ENCODE measurements around the gene EIF2D.

The EIF2D gene

DNA sequence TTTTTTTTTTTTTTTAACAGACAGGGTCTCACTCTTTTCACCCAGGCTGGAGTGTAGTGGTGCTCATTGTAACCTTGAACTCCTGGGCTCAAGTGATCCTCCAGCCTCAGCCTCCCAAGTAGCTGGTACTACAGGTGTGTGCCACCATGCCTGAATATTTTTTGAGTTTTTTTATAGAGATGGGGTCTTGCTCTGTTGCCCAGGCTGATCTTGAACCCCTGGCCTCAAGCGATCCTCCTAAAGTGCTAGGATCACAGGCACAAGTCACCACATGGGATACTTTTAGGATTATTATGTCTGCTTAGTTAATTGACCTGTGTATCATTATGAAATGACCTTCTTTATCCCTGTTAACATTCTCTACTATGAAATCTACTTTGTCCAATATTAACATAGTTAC lies 66.9 kb downstream of the EIF2D start:
- no peak for DNase-seq (ENCODE audit: low spot score)

DNA sequence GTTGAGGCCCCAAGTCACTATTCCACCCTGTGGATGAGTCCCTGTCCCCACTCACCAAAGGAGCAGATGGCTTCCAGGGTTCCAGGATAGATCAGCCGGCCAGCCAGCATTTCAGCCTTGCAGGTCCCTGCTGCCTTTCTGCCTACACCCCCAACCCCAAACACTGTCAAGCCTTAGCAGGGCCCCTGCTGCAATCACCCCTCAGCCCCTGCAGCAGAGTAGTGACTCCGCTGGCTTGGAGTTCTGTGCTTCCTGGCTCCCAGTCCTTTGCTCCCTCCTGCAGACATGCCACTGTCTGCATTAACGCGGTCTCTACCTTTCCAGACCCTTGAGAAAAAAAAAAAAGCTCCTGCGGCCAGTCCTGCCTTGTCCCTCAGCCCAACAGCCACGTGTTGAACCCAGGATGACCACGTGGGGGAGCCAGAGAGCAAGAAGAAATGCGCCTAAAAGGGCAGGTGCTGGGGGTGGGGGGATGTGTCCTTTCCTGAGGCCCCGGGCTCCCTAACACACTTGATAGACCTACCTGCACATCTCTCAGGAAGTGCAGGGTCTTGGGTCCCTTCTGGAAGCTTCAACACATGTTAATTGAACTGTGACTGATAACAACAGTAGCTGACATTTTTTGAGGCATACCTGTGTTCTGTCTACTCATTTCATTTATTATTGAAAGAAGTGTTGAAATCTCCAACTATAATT lies 67.6 kb downstream of the EIF2D start:
- DNase-seq (ENCODE audit: low spot score), result peak; percentile 43
